ENCODE measurements around the gene BAIAP2. TPM values are rescaled to one million over a fixed set of nuclear protein-coding genes. Genes with fewer than 3 reads are reported as not detected.

The BAIAP2 gene
- total RNA-seq, 8 experiments from 2014 or later = 10.2 to 42.0 (median 28.6) TPM

DNA sequence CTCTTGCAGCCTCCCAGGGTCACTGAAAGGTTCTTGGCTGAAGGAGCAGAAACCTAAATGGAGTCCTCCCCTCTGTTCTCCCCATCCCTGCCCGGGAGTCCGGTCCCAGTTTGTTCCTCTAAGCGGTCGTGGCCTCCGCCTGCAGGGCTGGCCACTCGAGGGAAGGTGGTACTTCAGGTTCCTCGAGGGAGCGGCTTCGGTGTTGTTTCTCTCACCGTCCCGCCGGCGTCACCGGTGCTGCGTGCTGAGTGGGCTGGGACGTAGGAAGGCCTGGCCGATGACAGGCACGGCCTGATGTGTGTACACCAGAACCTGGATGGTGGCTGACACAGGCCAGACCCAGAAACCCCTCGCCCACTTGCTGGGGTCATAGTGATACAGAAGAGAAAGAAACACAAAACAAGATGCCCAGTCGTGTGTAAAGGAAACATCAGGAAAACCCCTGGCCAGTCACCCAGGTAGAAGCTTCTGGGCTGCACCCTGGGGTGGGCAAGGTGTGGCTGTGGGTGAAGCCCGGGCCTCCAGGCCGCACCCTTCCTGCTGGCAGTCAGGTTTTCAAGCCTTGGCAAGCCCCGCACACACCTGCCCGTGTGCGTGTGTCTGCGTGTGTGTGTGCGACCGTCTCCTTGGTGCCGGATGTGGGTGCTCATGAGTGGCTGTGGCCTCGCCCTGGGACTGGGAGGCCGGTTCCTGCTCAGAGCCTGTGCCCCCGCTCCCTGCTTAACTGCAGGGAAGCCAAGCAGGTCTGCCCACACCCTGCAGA, 52.0 kb downstream of the BAIAP2 start:
- WGBS, 10 experiments = 77 to 92% (median 82%) methylated on average over 3 to 4 of the region's 32 CpGs; no CpG with 5 or more reads in 6 of the 10 experiments
- in situ Hi-C loops (cut with MboI; ENCODE audit: low pct_unique_long_range_greater_than_20kb in 2 of 9, low sequenced_read_pairs in 9 of 9, unreplicated experiment in 9 of 9) = loop anchor here in 2 of 9 experiments (25.0 kb wide), 1 partner anchor 100 kb away; the partner anchor contains the start of gene CHMP6 (in 2 of the 2)
- H3K4me1 ChIP-seq (replicated peaks in 1 of 2) = peaks cover 5 to 31% of the 10 kb centered on the region in 2 donors
- ATAC-seq (replicated peaks in 6 of 8) = no peak
- no peak overlapping the region for H3K4me3 ChIP-seq
- H3K27ac ChIP-seq = no peak overlapping the region

DNA sequence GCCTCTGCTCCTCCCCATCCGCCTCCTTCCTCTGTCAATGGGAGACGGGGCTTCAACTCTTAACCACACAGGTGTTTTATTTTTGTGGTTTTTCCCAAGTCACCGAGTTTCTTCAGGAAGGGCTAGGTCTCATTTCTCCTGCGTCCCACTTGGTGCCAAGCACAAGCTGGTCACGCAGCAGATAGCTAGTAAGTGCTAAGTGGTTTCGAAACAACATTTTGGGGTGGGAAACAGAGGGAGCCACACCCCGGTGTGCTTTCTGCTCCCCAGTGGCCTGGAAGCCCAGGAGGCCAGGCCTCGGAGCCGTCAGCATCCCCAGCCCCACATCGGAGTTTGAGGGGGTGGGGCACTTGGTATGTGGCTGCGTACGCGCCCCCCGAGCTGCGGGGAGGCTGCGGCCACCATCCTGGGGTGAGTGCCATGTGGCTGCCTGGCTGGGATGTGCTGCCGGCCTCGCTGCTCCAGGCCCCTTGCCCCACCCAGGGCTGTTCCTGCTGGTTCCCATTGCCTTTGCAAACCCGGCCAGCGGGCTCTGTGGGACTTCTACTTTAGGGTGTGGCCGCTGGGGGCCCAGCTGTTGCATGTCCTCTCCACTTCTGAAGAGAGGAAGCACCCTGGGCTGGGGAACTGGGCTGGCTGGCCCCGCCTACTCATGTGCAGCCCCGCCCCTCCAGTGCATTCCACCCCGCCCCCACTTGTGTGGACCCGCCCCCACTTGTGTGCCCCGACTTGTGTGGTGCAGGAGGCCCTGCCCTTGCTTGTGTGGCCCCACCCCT, 55.6 kb downstream of the BAIAP2 start:
- H3K4me3 ChIP-seq = no peak overlapping the region
- in situ Hi-C loops (cut with MboI; ENCODE audit: low pct_unique_long_range_greater_than_20kb in 2 of 9, low sequenced_read_pairs in 9 of 9, unreplicated experiment in 9 of 9) = loop anchor here in 3 of 9 experiments (10.0 to 25.0 kb wide), 2 partner anchors 96 to 103 kb away; partner anchors contain the start of gene CHMP6 (in 3 of the 3)
- 0 to 61% (median 50%) methylated on average over 1 to 6 of the region's 26 CpGs; no CpG with 5 or more reads in 5 of the 10 experiments for WGBS, 10 experiments
- peaks cover 30 to 45% of the 10 kb centered on the region in 2 donors for H3K4me1 ChIP-seq (replicated peaks in 1 of 2)
- ATAC-seq (replicated peaks in 6 of 8) = peak in 5 of 8 experiments; percentile 6 to 79 (median 45)
- H3K27ac ChIP-seq = no peak overlapping the region

DNA sequence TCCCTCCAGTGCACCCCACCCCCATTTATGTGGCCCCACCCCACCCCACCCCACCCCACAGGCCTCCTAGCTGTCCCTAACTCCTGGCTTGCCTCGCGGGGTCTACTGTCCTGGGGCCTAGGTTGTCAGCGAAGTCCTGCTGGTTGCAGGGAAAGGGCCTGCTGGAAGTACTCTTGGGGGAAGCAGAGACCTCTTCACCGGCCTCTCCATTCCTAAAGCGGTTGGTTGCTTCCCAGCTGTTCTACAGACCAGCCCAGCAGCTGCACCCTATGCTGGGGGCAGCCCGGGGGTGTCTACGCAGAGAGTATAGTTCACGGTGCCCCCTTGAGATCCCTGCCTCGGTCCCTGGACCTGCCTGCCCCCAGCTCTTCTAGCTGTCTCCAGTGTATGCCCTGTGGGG, 56.2 kb downstream of the BAIAP2 start:
- H3K4me3 ChIP-seq = no peak overlapping the region
- H3K4me1 ChIP-seq (replicated peaks in 1 of 2) = peaks cover 36 to 51% of the 10 kb centered on the region in 2 donors
- WGBS, 10 experiments = 80 to 100% (median 93%) methylated on average over 2 to 3 of the region's 9 CpGs; no CpG with 5 or more reads in 7 of the 10 experiments
- no peak overlapping the region for H3K27ac ChIP-seq
- ATAC-seq (replicated peaks in 6 of 8) = no peak
- in situ Hi-C loops (cut with MboI; ENCODE audit: low pct_unique_long_range_greater_than_20kb in 2 of 9, low sequenced_read_pairs in 9 of 9, unreplicated experiment in 9 of 9) = loop anchor here in 3 of 9 experiments (10.0 to 25.0 kb wide), 2 partner anchors 96 to 104 kb away; partner anchors contain the start of gene CHMP6 (in 3 of the 3)

DNA sequence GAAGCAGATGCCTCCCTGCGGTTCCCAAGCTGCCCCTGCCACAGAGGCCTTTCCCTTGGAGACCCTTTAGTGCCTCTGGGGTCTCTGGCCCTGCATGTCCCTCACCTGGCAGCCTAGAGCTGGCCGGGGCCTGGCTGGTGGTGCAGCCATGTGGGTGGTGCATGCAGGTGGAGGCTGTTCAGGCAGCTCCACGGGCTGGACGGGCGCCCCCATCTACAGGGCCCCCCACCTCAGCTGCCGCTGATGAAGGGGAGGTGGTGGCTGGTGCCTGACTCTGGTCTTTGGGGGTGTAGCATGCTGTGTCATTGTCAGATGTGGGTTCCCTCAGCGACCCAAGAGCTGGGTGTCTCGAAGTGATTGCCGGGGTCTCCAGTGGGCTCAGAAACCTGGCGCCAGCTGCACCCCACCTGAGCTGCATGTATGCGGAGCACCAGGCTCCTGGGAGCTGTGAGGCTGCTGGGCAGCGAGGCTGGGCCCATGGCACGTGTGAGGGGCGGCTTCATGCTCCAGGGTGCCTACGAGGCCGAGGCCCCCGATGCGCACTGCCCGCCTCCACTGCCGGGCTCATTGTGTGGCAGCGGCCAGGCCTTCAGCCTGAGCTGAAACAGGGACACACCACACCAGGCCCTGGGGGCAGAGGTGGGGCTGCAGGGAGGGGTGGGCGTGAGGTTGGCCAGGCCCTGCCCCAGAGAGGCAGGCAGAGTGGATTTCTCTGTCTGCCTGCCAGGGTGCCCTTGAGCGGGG, 57.0 kb downstream of the BAIAP2 start:
- Histone ChIP-seq H3K4me1 (replicated peaks in 1 of 2) (peaks cover 44 to 59% of the 10 kb centered on the region in 2 donors), H3K27ac (no peak overlapping the region), H3K4me3 (no peak overlapping the region)
- no peak for ATAC-seq (replicated peaks in 6 of 8)
- 93 to 100% (median 100%) methylated on average over 1 to 6 of the region's 23 CpGs; no CpG with 5 or more reads in 6 of the 10 experiments for WGBS, 10 experiments
- in situ Hi-C loops (cut with MboI; ENCODE audit: low pct_unique_long_range_greater_than_20kb in 2 of 9, low sequenced_read_pairs in 9 of 9, unreplicated experiment in 9 of 9) = loop anchor here in 3 of 9 experiments (10.0 to 25.0 kb wide), 2 partner anchors 97 to 105 kb away; partner anchors contain the start of gene CHMP6 (in 3 of the 3)

DNA sequence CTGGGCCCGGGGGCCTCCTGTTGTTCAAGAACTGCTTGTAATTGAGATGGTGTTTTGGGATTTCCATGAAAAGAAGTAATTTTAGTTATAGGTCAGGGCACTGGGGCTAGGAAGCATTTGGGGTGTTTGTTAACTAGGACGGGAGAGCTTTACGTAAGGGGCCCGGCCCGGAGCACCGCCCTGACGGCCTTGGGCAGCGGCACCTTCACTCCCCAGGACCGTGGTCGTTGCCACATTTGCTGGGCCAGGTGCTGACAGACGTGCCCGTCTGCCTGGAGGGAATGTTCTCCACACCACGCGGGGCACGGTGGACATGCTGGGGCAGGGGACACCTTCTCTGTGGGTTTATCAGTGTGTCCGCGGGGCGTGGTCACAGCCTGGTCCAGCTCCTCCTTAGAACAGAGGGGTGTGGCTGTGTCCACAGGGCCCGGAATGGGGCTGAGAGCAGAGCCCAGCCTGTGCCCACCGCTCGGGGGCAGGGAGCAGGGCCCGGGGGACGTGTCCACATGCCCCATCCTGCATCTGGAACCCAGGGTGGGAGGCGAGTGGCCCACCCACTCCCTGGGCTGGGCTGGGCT, 57.7 kb downstream of the BAIAP2 start:
- in situ Hi-C loops (cut with MboI; ENCODE audit: low pct_unique_long_range_greater_than_20kb in 2 of 9, low sequenced_read_pairs in 9 of 9, unreplicated experiment in 9 of 9) = loop anchor here in 3 of 9 experiments (10.0 to 25.0 kb wide), 2 partner anchors 98 to 105 kb away; partner anchors contain the start of gene CHMP6 (in 3 of the 3)
- no peak overlapping the region for H3K4me3 ChIP-seq
- 95% methylated on average over 10 of the region's 24 CpGs; no CpG with 5 or more reads in 9 of the 10 experiments for WGBS, 10 experiments
- ATAC-seq (replicated peaks in 6 of 8) = no peak
- H3K4me1 ChIP-seq (replicated peaks in 1 of 2) = peaks cover 51 to 66% of the 10 kb centered on the region in 2 donors
- peak overlapping the region in 1 of 2 donors; percentile 79 for H3K27ac ChIP-seq

DNA sequence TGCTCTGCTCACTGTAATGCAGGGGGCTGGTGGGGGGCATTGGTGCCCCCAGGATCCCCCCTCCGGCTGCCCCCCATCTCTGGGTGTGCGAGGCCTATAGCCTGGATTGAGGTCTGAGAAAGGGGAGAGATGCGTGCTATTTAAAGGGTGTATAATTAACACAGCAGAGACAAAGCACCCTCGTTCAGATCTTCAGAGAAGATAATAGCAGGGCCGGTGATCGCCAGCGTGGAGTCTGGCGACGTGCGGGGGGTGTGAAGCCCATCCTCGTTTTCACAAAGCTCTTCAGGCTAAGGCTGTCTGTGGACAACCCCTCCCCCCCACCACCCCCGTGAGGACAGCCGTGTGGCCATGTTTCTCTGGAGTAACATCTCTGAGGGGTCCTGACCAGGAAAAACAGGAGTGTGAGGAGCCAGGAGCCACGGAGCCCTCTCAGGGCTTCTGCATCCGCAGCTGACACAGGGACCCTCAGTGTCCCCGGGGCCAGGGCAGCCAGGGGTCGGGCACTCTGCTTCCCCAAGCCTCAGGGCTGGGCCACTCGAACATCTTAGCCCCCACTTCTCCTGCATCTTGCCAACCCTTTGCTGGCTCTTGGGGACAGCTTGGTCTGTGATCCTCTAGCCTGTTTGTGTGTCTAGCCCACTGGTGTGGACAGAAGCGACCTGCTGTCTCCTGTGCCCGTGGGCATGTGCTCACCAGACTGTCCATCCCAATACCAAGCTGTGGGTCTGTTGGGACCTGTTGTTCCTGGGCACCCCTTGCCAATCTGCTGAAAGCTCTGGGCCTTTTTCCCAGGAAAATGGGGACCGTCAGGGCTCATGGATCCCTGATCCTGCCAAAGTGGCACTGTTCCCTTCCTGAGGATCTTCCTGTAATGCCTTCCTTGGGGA, 58.9 kb downstream of the BAIAP2 start:
- no peak overlapping the region for H3K4me3 ChIP-seq
- H3K4me1 ChIP-seq (replicated peaks in 1 of 2) = peaks cover 59 to 74% of the 10 kb centered on the region in 2 donors
- WGBS, 10 experiments = 35 to 100% (median 69%) methylated on average over 1 to 9 of the region's 21 CpGs; no CpG with 5 or more reads in 6 of the 10 experiments
- no peak for ATAC-seq (replicated peaks in 6 of 8)
- H3K27ac ChIP-seq = peak overlapping the region; percentile 79 to 88
- in situ Hi-C loops (cut with MboI; ENCODE audit: low pct_unique_long_range_greater_than_20kb in 2 of 9, low sequenced_read_pairs in 9 of 9, unreplicated experiment in 9 of 9) = loop anchor here in 3 of 9 experiments (10.0 to 25.0 kb wide), 2 partner anchors 99 to 107 kb away; partner anchors contain the start of gene CHMP6 (in 3 of the 3)

DNA sequence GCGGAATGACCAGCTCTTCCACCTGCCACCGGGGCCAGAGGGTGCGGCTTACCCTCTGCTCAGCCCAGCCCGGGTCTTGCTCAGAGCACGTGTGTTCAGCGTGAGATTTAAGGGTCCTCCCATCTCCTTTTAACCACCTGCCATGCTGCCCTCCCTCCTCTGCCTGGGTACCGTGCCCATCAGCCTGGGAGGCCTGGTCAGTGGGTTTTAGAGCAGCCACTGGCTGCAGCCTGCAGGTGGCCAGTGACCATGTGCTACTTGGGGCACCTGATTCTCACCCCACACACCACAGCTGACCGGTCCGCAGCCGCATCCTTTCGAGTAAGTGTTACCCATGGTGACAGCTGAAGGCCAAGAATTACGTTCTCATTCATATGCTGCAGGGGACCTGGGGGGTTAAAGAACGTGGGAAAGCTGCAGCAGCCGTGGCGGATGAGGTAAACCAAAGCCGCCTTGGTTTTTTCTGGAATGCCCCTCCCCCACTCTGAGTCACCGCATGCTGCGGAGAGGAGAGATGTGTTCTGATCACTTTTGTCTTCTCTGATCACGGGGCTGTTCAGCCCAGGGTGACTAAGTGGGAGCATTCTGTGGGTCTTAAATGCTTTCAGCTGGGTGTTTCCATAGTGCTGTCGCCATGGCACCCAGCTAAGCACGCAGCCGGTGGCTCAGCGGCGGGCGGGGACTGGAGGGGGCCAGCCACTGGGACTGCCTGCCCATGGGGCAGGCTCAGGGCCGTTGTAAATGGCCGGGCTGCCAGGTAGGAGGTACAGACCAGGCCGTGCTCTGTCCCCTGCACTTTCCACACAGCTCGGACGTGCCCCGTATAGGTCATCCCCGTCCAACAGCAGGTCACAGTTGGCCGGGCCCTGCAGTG, 59.8 kb downstream of the BAIAP2 start:
- in situ Hi-C loops (cut with MboI; ENCODE audit: low pct_unique_long_range_greater_than_20kb in 2 of 9, low sequenced_read_pairs in 9 of 9, unreplicated experiment in 9 of 9) = loop anchor here in 3 of 9 experiments (10.0 to 25.0 kb wide), 2 partner anchors 100 to 107 kb away; partner anchors contain the start of gene CHMP6 (in 3 of the 3)
- Histone ChIP-seq H3K4me3 (peak overlapping the region in 1 of 5 donors; percentile 5), H3K27ac (peak overlapping the region; percentile 88 to 90), H3K4me1 (replicated peaks in 1 of 2) (peaks cover 60 to 79% of the 10 kb centered on the region in 2 donors)
- ATAC-seq (replicated peaks in 6 of 8) = peak; percentile 71 to 87 (median 80)
- 0 to 53% (median 7%) methylated on average over 2 to 23 of the region's 33 CpGs; no CpG with 5 or more reads in 4 of the 10 experiments for WGBS, 10 experiments

DNA sequence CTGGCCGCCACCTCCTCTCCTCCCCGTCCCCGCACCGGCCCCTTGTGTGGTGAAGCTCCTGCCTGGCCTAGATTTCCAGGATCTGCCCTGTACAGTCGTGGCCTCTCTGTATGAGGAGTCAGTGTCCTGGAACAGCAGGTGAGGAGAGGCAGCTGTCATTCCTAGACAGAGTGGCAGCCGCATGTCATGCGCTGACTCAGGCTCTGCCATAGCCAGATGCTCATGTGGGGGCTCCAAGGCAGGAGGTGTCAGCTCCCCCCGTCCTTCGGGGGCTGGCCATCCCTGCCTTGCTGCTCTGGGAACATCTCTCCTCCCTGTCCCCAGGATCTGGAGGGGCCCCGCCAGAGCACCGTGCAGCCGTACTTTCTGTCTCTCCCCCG, 60.4 kb downstream of the BAIAP2 start:
- in situ Hi-C loops (cut with MboI; ENCODE audit: low pct_unique_long_range_greater_than_20kb in 2 of 9, low sequenced_read_pairs in 9 of 9, unreplicated experiment in 9 of 9) = loop anchor here in 3 of 9 experiments (10.0 to 25.0 kb wide), 2 partner anchors 101 to 108 kb away; partner anchors contain the start of gene CHMP6 (in 3 of the 3)
- ATAC-seq (replicated peaks in 6 of 8) = peak in 4 of 8 experiments; percentile 30 to 41 (median 38)
- Histone ChIP-seq H3K4me1 (replicated peaks in 1 of 2) (peaks cover 65 to 79% of the 10 kb centered on the region in 2 donors), H3K27ac (peak overlapping the region; percentile 88 to 90), H3K4me3 (peak overlapping the region in 1 of 5 donors; percentile 5)
- WGBS, 10 experiments = 10% methylated on average over 2 of the region's 13 CpGs; no CpG with 5 or more reads in 9 of the 10 experiments

DNA sequence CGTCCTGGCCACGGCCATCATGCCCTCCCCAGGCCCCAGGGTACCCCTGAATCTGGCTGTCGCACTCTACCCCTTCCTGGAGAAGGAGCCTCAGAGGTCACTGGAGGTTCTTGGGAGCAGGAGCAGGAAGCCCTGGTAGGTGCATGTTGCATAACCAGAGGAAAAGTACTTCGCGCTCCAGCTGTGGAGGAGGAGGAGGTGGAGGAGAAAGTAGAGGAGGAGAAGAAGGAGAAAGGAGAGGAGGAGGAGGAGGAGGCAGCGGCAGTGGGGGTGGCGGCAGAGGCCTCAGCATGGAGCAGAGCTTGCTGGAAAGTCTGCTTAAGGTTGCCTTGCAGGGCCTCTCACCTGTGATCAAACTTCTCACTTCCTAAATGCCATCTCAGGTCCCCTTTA, 61.8 kb downstream of the BAIAP2 start:
- H3K27ac ChIP-seq = peak overlapping the region; percentile 88 to 90

More for the DNA sequence above, 61.8 kb downstream of the BAIAP2 start:
- no peak overlapping the region for H3K4me3 ChIP-seq
- in situ Hi-C loops (cut with MboI; ENCODE audit: low pct_unique_long_range_greater_than_20kb in 2 of 9, low sequenced_read_pairs in 9 of 9, unreplicated experiment in 9 of 9) = loop anchor here in 3 of 9 experiments (10.0 to 25.0 kb wide), 2 partner anchors 102 to 109 kb away; partner anchors contain the start of gene CHMP6 (in 3 of the 3)
- no peak for ATAC-seq (replicated peaks in 6 of 8)
- peaks cover 68 to 78% of the 10 kb centered on the region in 2 donors for H3K4me1 ChIP-seq (replicated peaks in 1 of 2)
- WGBS, 10 experiments = 75 to 80% methylated on average over 1 to 2 of the region's 7 CpGs; no CpG with 5 or more reads in 8 of the 10 experiments

All from motor neuron (in vitro differentiated cells).